Mucosa of gallbladder (tissue), 1 donor: ENCODE results near the gene AIPL1. TPM values are rescaled to one million over a fixed set of nuclear protein-coding genes. Genes with fewer than 3 reads are reported as not detected.

Source experiments
- DNase-seq: peaks from one replicate; pipeline ENCODE4 v3.0.0-alpha.2; 2020; ENCODE audit warnings: low spot score
- total RNA-seq: library from RNA; stranded (reverse); gene quantifications from one replicate; pipeline ENCODE4 v1.2.1, GENCODE V29; 2021
- donor health status: DM: no; HTN: no; CAD: no.

The AIPL1 gene
- total RNA-seq, 1 donor from 2014 or later: not detected

GRCh38 chr17:6465206-6466003 lies 30.5 kb upstream of the AIPL1 start:
- no peak for DNase-seq

GRCh38 chr17:6464446-6465041 lies 29.6 kb upstream of the AIPL1 start:
- DNase-seq: no peak

GRCh38 chr17:6463616-6464445 lies 28.9 kb upstream of the AIPL1 start:
- DNase-seq: no peak

GRCh38 chr17:6462692-6463091 lies 27.8 kb upstream of the AIPL1 start:
- DNase-seq: no peak

- no peak for DNase-seq
These were observed 27.0 kb upstream of the AIPL1 start for GRCh38 chr17:6461792-6462524.

- DNase-seq: no peak
These were observed 26.3 kb upstream of the AIPL1 start for GRCh38 chr17:6461246-6461645.

- DNase-seq: no peak
These were observed 25.7 kb upstream of the AIPL1 start for GRCh38 chr17:6460531-6461161.

- DNase-seq: no peak
These were observed 23.6 kb upstream of the AIPL1 start for GRCh38 chr17:6458460-6458950.

- peak; percentile 66 for DNase-seq
These were observed 23.0 kb upstream of the AIPL1 start for GRCh38 chr17:6457688-6458459.

GRCh38 chr17:6456914-6457687 lies 22.2 kb upstream of the AIPL1 start:
- DNase-seq: peak; percentile 51

GRCh38 chr17:6456321-6456720 lies 21.4 kb upstream of the AIPL1 start:
- DNase-seq: no peak

GRCh38 chr17:6455321-6455705 lies 20.4 kb upstream of the AIPL1 start:
- DNase-seq: peak; percentile 21

- no peak for DNase-seq
These were observed 19.8 kb upstream of the AIPL1 start for GRCh38 chr17:6454495-6455320.

- DNase-seq: no peak
These were observed 18.5 kb upstream of the AIPL1 start for GRCh38 chr17:6453279-6454024.

GRCh38 chr17:6452471-6453266 lies 17.7 kb upstream of the AIPL1 start:
- DNase-seq: no peak

- no peak for DNase-seq
These were observed 16.3 kb upstream of the AIPL1 start for GRCh38 chr17:6450926-6451832.
